ENCODE results near the gene RCSD1.

The RCSD1 gene

DNA sequence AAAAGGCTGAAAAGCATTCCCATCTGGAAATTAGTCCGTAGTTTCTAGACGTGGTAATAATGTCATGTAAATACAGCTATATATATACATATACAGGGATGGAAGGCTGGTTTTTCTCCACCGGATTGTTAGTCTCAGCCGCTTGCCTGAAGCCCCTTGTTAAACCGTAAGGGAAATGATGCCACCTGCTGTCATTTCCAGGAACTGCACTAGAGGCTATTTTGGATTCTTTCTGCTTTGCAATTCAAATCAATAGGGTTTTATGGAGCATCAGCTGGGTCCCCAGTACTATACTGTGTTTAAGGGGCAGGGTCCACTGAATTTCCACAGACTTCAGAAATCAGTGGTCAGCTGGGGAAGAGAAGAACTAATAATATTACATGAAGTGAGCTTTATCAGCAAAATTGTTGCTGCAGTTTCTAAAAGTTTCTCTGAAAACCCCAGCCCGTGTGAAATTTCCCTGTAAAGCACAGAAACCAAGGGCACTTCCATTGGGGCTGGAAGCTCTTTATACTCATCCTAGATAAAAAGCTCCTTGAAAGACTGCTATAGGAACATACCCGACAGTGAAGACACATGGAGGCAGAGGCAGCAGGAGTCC, 58.0 kb downstream of the RCSD1 start:
- peak; percentile 53 for DNase-seq (ENCODE audit: low read depth, low spot score)

DNA sequence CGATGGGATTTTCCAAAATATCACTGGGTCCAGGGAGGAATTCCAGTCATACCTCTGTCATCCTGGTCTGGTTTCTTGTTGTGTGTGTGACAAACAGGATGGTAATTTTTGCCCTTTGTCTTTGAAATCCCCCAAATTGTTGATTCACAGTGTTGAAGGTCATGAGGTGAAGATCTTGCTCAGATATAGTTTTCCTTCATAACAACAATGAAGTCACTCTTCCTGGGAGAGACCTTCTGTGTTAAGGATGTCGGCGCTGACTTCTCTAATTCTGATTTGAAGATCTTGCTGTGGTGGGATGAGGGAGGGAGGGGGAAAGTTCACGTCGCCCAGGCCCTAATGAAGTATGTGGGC, 59.5 kb downstream of the RCSD1 start:
- no peak for DNase-seq (ENCODE audit: low read depth, low spot score)

DNA sequence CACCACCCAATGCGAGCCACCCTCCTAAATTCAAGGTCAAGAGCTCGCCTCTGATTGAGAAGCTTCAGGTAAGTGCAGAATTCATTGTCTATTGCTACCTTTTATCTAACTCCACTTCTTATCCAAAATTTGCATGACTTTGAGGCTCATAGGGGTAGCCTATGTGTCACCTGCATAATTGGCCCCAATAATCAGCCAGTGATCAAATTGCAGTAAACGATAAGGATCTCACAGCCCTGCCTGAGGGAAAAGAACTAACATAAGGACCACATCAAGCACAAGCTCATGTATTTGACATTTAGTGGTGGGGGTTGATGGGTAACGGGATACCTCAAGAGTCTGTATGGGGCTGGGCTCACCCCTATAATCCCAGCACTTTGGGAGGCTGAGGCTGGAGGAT, 60.0 kb downstream of the RCSD1 start:
- DNase-seq (ENCODE audit: low read depth, low spot score): no peak

DNA sequence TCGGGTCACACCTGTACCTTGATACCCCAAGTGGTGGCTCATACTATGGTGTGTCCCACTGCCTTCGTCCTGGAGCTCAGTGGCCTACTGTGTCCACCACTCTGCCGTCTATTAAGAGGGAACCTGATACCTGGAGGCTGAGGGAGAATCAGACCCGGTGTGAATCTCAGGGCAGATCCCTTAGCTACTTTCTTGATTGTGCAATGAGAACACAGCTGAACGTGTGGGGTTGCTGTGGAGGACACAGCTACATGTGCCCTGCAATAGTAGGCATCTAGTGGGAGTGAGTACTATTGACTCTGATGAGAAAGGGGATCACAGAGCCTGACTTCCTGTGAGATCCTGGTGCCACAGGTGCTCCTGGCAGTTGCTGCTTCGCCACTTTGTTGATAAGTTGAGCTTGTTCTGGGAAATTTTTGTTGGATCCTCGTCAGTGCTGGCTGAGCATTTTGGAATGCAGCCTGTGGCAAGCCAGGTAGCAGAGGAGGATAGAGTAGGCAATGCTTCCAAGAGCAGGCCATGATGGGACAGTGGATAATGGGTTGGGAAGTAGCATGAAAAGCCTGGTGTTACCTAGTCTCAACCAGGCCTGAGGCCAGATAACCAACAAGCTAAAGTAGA, 63.5 kb downstream of the RCSD1 start:
- no peak for DNase-seq (ENCODE audit: low read depth, low spot score)

DNA sequence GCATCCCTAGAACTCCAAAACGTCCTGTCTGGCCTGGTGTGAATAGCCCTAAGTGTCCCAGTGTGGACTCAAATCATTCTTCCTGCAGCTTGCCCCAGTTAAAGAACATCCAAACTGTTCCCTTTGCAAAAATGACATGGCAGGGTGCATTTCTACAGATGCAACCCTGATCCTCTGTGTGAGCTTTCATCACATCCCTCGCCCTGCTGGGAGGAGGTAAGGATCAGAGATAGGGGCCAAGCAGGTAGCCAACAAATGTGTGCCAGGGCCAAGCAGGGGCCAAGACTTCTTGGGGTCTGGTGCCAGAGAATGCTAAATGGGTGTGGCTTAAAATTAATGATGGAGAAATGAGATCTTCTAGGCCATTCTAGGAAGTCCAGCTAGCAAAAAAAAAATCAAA, 64.7 kb downstream of the RCSD1 start:
- DNase-seq (ENCODE audit: low read depth, low spot score): no peak

DNA sequence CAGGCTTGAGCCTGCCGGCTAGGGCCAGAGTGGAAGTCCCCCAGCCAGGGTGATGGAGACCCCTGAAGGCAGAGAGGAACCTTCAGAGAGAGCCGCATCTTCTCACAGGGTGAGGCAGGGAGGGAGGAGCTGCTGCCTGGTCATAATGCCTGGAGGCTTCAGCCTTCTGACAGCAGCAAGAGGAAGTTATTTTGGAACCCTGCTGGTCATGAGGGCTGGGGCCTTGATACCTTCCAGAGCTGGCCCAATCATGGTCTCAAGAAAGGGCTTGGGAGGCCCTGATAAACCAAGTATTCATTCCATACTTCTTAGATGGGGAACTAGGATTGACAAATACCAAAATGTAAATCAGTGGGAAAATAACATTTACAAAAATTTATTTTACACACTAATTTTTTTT, 65.1 kb downstream of the RCSD1 start:
- no peak for DNase-seq (ENCODE audit: low read depth, low spot score)

DNA sequence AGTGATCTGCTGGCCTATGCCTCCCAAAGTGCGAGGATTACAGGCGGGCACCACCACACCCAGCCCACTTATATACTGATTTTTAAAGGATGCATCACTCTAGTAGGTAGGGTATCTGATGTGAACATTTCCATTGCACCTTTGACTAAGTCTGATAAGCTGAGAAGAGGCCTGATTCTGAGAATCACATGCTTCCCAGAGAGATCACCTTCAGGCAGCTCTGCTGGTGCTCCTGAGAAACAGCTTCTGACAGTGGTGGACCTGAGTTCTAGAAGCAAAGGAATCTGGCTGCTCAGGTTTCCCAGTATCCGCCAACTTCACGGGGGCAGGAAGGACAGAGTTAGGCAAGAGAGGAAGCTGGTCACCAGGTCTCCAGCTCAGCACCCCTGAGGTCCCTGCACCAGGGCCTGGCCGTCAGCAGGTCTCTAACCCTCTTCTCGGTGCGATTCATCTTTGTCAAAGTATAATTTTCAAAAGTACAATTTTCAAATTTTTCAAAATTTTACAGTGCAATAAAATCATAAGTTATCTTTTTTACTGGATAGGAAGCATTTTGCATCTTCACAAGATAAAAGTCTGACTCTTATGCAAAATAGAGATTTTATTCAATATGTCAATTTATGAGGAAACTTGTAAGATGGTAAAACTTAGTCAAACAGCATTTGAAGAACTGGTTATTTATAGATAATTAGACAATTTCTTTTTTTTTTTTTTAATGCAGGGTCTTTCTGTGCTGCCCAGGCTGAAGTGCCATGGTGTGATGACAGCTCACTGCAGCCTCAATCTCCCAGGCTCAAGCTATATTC, 65.9 kb downstream of the RCSD1 start:
- no peak for DNase-seq (ENCODE audit: low read depth, low spot score)

DNA sequence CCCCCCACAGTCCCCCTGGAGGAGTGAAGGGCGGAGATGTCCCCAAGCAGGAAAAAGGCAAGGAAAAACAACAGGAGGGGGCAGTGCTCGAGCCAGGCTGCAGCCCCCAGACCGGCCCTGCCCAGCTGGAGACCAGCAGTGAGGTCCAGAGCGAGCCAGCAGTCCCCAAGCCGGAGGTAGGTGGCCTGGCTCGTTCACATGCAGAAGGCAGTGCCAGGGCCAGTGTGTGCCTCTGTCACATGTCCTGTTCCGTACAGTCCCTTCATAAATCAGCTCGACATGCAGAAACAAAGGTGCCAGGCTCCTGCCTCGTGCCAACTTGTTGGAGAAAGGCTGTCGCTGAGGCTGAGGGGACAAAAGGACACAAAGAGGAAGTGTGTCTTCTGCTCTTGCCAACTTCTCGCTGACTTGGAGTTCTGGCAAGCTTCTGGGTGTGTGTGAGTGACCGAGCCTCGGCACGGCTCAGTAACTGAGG, 67.7 kb downstream of the RCSD1 start:
- DNase-seq (ENCODE audit: low read depth, low spot score): no peak

DNA sequence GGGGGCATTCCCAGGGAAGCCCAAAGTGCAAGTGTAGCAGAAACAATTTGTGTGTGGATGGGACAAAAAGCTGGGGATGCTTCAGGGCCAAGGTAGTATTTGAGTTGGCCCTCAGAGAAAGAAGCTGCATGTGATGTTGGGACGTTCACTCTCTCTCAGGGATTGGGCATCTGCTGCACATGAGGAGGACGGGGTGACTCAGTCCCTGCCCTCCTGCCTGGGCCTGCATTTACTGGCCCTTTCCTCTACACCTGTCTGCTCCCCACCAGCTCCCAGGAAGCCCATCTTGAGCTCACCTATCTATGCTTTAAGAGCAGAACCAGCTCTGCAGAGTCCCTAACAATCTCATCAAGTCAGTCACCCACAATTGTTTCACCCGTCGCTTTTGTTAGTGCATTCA, 68.3 kb downstream of the RCSD1 start:
- DNase-seq (ENCODE audit: low read depth, low spot score): no peak

DNA sequence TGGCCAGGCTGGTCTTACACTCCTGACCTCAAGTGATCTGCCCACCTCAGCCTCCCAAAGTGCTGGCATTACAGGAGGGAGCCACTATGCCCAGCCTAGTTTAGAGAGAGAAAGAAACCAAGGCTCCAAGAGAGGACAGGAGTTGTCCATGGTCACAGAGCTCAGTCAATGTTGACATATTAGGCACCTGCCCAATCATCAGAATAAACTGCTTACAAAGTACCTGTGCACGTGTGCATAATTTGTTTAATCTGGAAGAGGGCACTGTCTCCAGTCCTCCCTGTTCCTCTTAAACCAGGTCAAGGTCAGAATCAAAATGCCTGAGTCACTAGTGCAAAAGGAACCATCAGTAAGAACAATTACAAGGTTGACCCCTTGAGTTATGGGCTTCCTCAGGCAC, 71.5 kb downstream of the RCSD1 start:
- DNase-seq (ENCODE audit: low read depth, low spot score): no peak

DNA sequence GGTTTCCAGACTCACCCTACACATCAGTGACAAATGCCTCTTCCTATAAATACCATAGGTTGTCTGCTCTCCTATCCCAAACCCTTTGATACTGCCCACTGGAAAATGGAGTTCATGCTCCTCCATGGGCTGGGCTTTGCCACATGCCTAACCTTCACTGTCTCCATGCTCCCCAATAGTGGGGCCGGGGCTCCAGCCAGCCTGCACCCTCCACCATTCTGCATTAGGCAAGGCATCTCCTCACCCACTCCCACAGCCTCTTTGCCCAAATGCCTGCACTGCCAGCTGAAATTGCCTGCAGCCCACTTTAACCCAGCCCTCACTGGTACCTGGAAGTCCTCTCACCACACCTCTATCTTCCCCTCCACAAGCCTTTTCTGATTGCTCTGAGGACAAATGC, 73.5 kb downstream of the RCSD1 start:
- no peak for DNase-seq (ENCODE audit: low read depth, low spot score)

DNA sequence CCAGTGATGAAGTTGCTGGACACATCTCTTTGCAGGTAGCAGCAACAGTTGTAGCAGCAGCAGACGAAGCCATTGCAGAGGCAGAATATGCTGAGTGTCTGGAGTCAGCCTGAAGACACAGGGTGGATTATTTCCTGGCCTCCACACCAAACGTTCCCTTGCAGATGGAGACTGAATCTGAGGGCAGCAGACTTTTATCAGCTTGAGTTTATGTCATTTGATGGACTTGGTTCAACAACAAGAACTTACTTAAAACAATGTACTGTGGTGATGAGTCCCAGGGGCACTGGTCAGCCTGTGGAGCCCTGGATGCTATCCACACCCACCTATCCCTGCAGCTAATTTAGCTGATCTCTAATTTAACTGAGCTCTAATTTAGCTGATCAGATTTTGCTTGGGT, 74.7 kb downstream of the RCSD1 start:
- DNase-seq (ENCODE audit: low read depth, low spot score): no peak

DNA sequence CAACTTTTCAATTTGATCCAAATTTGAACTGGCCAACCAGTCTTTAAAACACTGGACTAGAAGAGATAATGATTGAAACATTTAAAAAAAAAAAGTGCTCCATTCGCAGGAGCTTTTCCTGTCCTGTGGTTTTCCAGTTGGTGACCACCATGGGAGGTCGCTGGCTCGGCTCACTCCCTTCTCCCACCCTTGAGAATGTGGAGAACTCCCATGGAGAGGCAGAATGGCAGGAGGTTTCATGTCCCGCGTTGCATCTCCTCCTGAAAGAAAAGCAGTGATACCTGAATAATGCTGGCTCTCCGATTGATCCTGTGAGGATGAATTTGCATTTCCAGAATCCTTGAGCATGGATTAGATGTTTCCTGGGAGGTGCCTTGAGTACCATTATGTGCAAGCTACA, 75.2 kb downstream of the RCSD1 start:
- no peak for DNase-seq (ENCODE audit: low read depth, low spot score)

DNA sequence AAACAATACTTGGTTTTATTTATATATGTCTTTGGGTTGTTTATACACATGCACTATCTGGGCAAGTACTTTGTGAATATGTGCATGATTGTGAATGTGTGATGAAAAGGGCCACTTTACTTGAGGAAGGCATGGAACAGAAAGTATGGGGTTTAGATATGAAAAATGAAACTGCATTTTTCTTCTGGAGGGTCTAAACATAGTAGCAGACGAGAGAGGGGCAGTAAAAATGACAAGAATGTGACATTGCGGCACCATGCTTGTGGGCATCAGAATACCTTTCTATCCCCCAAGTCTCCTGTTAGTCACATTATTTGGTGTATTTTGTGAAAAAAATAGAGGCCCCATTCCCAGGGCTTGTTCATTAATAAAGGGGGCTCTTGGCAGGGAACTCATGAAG, 76.3 kb downstream of the RCSD1 start:
- DNase-seq (ENCODE audit: low read depth, low spot score): no peak

DNA sequence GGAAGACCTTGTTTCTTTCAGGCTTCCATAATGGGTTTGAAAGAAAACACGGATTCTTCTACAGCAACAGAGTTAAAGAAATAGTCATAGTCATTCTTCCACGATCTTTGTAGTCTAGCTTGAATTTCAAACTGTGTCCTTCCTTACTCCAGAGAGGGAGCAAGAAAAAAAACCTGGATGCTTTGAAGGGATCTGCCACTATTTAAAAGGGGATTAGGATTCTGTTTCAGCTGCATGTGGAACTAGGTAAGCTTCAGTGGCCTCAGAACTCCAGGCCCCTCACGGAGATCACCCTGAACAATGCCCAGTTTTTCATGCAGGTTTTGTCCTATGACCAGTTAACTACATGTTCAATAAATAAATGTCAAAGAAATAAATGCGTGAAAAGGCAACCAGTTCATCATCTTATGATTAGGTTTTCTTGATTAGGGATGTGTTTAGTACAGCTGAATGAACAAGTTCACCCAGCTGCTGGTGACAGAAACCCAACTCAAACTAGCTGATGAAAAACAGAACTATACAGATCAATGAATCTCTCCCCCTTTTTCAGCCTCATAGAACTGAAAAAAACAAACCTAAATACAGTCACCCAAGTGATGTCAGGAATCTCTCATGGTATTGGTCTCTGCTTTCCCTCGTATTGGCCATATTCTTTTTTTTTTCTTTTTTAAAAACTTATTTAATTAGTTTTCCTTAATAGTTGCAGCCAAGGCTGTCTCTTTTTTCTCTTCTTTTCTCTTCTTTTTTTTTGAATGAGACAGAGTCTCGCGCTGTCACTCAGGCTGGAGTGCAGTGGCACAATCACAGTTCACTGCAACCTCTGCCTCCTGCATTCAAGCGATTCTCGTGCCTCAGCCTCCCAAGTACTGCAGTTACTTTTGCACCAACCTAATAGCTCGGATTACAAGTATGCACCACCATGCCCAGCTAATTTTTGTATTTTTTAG, 77.2 kb downstream of the RCSD1 start:
- no peak for DNase-seq (ENCODE audit: low read depth, low spot score)

DNA sequence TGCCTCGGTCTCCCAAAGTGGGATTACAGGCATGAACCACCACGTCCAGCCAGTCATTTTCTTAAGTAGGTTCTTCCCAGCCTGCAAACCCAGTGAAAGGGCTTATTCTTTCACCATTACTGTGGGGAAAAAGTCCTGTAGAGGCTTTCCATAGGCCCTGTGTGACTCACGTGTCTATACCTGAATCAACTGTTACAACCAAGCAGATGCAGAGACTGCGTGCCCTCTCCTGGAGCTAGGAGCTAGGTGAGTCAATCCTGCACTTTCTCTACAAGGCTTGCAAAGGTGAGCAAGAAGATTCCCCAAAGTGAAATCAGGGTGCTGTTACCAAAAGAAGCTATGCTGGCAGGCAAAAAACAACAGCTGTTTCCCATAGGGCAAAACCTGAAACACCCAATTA, 77.9 kb downstream of the RCSD1 start:
- DNase-seq (ENCODE audit: low read depth, low spot score): no peak

DNA sequence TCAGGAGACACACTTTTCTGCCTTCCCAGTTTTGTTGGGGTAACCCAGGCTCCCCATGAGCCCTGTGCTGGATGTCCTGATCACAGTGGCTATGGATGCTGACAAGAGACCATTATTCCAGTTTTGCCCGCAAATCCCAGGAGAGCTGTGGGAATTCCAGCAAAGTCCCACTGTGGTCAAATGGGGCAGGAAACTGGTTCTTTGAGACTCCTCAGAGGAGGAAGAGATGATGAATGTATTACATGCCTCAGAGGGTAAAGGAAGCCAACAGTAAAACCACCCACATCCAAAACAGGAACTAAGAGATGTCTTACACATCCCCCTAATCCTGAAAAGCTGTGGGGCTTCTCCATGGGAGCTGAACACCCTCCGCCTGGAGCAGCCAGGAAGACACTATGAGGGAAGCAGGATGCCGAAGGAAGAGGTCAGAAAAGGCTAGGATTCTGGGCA, 78.9 kb downstream of the RCSD1 start:
- DNase-seq (ENCODE audit: low read depth, low spot score): no peak

DNA sequence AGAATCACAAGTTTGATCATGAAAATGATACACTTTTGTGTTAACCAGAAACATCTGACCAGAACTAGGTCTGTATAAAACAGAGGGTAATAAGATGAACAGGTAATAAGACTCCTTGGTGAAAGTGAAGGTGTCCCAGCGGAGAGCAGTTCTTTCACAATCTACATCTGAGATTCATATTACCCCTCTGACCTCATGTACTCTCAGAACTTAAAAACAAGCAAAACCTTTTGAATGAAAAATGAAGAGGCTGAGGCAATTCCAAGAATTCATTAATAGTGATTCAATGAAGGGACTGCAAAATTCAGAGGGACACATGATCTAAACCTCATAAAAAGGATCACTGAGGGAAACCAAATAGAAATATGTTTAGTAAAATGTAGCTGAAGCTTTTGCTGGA, 80.8 kb downstream of the RCSD1 start:
- DNase-seq (ENCODE audit: low read depth, low spot score): no peak

DNA sequence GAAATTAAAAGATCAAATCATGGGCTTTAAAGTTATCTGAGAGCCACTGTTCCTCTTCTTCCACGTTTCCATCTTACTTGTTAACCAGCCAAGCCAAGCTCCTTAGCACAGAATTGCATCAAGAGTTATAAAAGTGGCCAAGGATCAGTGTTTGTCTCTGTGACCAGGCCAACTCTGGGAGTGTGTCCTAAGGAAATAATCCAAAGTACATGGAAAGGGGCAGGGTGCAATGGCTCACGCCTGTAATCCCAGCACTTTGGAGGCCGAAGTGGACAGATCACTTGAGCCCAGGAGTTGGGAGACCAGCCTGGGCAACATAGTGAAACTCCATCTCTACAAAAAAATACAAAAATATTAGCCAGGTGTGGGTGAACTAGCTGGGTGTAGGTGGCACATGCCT, 81.8 kb downstream of the RCSD1 start:
- no peak for DNase-seq (ENCODE audit: low read depth, low spot score)

DNA sequence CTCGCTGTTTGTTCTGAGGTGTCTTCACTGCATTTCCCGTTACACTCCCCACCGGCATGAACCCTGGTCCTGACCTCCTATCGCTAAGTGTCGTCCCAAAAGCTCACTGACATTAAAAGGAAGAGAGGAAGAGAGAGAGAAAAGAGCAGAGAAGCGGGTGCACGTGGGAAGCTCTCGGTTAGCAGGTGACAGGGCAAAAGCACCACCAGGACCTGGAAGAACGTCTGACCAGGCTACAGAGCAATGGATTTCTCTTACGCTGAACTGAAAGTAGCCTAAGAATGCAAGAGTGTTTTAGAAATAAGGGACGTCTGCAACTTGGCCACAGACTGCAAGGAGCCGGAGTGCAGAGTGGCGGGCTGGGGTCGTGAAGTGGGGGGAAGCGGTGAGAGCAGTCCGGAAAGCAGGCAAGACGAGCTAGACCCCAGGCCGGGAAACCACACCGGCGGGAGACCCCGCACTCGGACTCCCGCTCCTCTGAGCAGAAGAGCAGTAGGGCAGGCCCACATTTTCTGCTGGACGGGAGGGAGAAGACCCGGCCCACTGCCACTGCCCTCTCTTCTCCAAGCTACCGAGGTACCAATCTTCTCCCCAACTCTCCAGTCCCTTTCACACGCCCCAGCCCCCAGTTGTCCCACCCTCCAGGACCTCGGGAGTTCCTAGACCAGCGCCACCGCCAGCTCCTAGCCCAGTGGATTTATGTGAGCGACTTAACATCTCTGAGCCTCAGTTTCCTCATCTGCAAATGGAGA, 83.5 kb downstream of the RCSD1 start:
- no peak for DNase-seq (ENCODE audit: low read depth, low spot score)

DNA sequence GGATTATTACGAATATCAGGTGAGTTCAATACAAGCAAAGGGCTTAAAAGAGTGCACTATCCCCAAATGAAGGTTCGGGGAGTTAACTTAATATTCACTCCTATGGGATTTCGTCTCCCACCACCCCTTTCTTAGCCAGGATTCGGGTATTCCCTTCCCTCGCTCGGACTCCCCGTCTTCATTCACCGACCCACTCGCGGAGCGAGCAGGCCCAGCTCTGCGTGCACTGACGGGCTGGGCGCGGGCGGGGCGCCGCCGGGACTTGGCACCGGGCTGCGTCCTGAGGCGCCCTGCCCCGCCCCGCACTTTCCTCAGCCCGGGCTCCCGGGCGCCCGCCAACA, 84.0 kb downstream of the RCSD1 start:
- no peak for DNase-seq (ENCODE audit: low read depth, low spot score)

Data from brain pericyte (primary cell).